ENCODE results near the gene EDN3. TPM values are rescaled to one million over a fixed set of nuclear protein-coding genes. Genes with fewer than 3 reads are reported as not detected.

EDN3 gene
- polyA plus RNA-seq, 3 donors = 4.4 to 5.9 (median 4.7) TPM

GRCh38 chr20:59307270-59307669 is 6.9 kb downstream of the EDN3 start:
- DNase-seq (ENCODE audit: low read depth in 3 of 3, low spot score in 2 of 3) = no peak

DNA sequence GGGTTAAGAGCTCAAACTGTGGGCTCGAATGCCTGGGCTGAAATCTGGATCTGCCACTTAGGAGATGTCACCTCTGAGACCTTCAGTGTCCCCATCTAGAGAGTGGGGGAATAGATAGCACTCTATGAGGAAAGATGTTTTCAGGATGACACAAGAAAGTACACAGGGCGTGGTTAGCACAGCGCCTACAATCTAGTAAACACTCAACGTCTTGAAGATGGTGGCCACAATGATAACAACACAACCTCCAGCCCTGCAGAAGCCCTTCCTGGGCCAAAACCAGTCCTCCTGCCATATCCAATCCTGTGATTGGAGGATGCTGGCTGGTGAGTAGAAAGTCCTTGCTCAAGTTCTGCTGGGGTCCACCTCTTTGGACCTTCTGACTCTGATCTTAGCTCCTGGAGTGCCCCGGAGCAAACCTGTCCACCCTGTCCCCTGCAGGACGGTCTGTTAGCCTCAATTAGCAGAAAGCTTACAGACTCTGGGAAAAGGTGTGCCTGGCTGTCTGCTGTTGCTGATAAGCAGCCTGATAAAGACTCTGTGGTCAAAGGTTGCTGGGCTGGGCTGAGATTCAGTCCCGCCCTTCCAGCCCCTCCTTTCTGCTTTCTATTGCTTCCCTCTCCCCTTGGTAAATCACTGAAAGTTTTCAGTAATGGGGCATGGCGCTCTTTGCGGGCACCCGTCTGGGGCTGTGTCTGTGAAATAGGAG is 8.2 kb downstream of the EDN3 start:
- DNase-seq (ENCODE audit: low read depth in 3 of 3, low spot score in 2 of 3) = no peak

GRCh38 chr20:59309218-59309617 is 8.8 kb downstream of the EDN3 start:
- no peak for DNase-seq (ENCODE audit: low read depth in 3 of 3, low spot score in 2 of 3)

GRCh38 chr20:59314997-59315396 is 14.6 kb downstream of the EDN3 start:
- DNase-seq (ENCODE audit: low read depth in 3 of 3, low spot score in 2 of 3) = no peak

DNA sequence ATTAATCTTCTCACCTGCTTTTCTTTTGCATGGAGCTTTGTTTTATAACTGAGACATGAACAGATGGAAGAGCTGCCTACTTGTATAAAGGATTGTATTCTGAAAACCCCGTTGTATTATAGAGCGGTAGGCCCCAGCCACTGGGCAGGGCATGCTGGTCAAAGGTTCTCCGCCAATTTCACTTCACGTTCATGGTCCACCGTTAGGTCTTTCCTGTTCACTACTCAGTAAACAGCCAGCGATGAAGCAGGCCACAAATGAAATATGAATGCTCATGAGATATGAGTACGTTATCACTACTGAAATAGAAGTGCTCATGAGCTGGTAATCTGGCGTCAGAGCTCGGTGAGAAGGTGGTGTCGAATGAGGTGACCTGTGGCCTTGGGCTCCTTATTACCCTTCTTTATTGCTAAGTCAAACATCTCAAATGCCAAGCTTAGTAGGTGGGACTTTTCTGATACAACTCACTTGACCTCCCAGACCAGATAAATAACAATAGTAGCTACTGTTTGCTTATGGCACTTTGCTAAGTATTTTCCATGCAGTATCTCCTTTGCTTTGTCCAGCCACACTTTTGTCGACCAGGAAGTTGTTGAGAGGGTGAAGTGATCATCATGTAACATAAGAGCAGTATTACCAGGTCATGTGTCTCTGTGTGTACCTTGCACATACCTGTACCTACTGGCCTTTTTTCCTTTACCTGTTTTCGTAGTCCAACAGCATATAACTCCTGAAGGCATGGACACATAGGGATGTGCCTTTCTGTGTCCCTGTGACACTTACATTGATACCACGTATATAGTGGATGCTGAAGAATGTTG is 16.7 kb downstream of the EDN3 start:
- DNase-seq (ENCODE audit: low read depth in 3 of 3, low spot score in 2 of 3) = no peak

GRCh38 chr20:59318201-59318790 is 17.9 kb downstream of the EDN3 start:
- no peak for DNase-seq (ENCODE audit: low read depth in 3 of 3, low spot score in 2 of 3)

DNA sequence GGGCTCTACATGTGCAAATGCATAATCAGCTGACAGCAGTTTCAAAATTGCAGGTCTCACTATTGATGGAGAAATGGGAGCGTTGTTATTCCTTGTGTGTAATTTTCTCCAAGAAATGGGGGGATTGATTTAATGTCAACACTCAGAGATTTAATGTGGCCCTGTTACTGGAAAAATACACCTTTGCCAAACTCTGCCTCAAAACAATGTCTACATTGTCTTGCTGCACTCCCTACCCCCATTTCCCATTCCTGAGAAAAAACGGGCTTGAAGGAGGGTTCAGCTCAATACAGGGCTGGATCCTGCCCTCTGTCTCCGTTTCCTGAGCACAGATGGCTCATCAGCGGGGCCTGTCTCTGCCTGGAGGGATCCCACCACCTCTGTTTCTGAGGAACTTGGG is 18.4 kb downstream of the EDN3 start:
- DNase-seq (ENCODE audit: low read depth in 3 of 3, low spot score in 2 of 3) = no peak

DNA sequence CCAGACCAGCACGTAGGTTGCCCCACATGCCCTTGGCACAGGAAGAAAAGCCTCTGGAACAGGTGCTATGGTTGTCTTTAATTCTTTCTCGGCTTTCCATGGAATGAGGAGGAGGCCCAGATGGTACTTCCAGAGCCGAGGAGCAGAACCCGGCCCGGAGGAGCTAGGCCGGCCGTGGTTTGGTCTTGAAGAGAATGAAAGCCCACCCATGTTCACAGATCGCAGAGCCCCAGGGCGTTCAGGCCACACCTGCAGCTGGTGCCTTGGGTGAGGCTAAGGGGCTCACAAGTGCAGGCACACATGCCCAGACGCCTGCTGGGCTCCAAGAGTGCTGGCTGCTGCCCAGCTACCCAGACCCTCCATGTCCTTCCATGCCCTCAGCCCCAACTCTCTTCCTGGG is 20.0 kb downstream of the EDN3 start:
- DNase-seq (ENCODE audit: low read depth in 3 of 3, low spot score in 2 of 3) = no peak

- DNase-seq (ENCODE audit: low read depth in 3 of 3, low spot score in 2 of 3) = no peak
Measured at GRCh38 chr20:59320854-59321647, 20.6 kb downstream of the EDN3 start.

- no peak for DNase-seq (ENCODE audit: low read depth in 3 of 3, low spot score in 2 of 3)
Measured at GRCh38 chr20:59322081-59322480, 21.7 kb downstream of the EDN3 start.

GRCh38 chr20:59322585-59323454 is 22.4 kb downstream of the EDN3 start:
- DNase-seq (ENCODE audit: low read depth in 3 of 3, low spot score in 2 of 3) = no peak

DNA sequence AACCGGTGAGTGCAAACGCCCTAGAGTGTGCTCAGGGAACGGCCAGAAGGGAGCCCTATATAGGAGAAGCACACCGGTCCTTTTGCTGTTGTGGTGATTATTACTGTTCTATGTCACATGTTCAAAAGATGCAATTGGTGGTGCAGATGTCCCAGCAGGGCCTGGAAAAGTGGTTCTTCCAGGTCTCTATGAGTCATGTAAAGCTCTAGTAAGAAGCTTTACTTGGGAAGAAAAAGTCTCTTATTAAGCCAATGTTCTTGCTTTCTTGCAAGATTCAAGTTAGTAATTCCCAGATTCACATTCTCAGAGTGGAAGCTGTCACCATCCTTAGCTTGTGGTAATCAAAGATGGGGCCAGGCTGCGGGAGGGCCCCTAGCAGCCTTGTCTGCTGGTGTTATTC is 23.3 kb downstream of the EDN3 start:
- DNase-seq (ENCODE audit: low read depth in 3 of 3, low spot score in 2 of 3) = no peak

GRCh38 chr20:59324521-59325141 is 24.2 kb downstream of the EDN3 start:
- no peak for DNase-seq (ENCODE audit: low read depth in 3 of 3, low spot score in 2 of 3)

GRCh38 chr20:59325142-59325523 is 24.7 kb downstream of the EDN3 start:
- DNase-seq (ENCODE audit: low read depth in 3 of 3, low spot score in 2 of 3) = no peak

- no peak for DNase-seq (ENCODE audit: low read depth in 3 of 3, low spot score in 2 of 3)
Measured at GRCh38 chr20:59326188-59326587, 25.8 kb downstream of the EDN3 start.

DNA sequence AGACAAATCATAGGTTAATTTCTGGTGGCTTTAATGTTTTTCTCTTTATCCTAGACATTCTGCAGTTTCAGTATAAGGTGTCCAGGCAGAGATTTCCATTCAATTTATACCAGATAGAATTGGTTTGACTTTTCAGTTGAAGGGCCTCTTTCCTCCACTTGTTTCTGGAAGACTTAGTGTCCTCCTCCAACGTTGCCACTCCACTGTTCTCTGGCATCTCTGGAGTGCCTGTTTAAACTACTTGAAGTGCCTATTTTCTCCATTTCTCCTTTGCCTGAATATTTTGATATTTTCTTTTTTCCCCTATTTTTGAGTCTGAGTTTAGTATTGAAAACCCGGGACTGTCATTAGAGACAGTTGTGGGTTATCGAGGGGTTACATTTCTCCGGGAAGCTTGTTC is 27.7 kb downstream of the EDN3 start:
- DNase-seq (ENCODE audit: low read depth in 3 of 3, low spot score in 2 of 3) = no peak

GRCh38 chr20:59331721-59332329 is 31.4 kb downstream of the EDN3 start:
- no peak for DNase-seq (ENCODE audit: low read depth in 3 of 3, low spot score in 2 of 3)

DNA sequence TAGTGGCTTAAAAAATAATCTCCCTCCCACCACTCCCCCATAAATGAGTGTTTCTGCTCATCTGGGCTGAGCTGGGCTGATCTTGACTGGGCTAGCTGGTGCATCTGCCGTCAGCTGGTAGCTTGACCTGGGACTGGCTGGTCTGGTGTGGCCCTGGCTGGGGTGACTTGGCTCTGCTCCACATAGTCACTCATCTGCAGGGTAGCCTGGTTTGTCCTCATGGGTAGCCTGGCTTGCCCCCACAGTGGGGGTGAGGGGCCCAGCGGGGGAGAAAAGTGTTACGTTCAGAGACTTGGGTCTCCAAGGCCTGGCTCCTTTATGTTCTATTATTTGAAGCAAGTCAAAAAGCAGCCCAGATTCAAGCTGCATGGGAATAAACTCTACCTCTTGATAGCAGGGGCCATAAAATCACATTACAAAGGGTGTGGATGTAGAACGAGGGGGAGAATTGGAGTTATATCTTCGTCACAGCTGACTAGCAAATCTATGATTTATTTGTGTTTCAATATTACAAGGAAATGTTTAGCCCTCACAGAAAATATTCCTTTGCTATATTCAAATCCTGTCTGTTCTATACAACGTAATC is 32.9 kb downstream of the EDN3 start:
- no peak for DNase-seq (ENCODE audit: low read depth in 3 of 3, low spot score in 2 of 3)

DNA sequence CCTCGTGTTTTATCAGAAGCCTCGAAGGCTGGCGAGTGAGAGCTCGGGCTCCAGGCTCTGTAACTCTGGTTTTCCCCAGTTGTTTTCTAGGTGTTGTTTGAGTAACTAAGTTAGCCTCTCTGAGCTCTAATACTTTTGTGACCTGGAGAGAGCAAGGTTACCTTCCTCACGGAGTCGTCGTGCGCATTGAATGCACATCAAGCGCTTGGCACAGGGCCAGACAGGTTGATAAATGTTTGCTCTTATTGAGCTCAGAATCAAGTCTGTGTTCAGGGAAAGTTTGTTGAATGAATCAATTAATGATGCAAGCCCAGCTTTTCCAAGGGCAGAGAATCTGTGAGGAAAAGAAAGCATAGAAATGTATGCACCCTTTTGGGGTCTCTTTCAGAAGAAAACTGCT is 33.5 kb downstream of the EDN3 start:
- DNase-seq (ENCODE audit: low read depth in 3 of 3, low spot score in 2 of 3) = no peak

Data from right renal cortex interstitium (tissue), 3 donors.